GM21576 (cell line): ENCODE measurements around the gene ACCS.

Source experiments
- ATAC-seq: cut with Tn5 transposase; IDR thresholded peaks from one replicate; pipeline ENCODE4 v1.9.1; 2021; ENCODE audit warnings: mild to moderate bottlenecking, moderate library complexity; ENCODE audit not compliant: unreplicated experiment

The ACCS gene, protein sequence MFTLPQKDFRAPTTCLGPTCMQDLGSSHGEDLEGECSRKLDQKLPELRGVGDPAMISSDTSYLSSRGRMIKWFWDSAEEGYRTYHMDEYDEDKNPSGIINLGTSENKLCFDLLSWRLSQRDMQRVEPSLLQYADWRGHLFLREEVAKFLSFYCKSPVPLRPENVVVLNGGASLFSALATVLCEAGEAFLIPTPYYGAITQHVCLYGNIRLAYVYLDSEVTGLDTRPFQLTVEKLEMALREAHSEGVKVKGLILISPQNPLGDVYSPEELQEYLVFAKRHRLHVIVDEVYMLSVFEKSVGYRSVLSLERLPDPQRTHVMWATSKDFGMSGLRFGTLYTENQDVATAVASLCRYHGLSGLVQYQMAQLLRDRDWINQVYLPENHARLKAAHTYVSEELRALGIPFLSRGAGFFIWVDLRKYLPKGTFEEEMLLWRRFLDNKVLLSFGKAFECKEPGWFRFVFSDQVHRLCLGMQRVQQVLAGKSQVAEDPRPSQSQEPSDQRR

GRCh38 chr11:44065841-44066731, at the start of gene ACCS:
ACCS (plus strand) TSS chr11:44066270; CDS start chr11:44067628, 1,358 bp downstream.
- ATAC-seq, result peak; percentile 97

DNA sequence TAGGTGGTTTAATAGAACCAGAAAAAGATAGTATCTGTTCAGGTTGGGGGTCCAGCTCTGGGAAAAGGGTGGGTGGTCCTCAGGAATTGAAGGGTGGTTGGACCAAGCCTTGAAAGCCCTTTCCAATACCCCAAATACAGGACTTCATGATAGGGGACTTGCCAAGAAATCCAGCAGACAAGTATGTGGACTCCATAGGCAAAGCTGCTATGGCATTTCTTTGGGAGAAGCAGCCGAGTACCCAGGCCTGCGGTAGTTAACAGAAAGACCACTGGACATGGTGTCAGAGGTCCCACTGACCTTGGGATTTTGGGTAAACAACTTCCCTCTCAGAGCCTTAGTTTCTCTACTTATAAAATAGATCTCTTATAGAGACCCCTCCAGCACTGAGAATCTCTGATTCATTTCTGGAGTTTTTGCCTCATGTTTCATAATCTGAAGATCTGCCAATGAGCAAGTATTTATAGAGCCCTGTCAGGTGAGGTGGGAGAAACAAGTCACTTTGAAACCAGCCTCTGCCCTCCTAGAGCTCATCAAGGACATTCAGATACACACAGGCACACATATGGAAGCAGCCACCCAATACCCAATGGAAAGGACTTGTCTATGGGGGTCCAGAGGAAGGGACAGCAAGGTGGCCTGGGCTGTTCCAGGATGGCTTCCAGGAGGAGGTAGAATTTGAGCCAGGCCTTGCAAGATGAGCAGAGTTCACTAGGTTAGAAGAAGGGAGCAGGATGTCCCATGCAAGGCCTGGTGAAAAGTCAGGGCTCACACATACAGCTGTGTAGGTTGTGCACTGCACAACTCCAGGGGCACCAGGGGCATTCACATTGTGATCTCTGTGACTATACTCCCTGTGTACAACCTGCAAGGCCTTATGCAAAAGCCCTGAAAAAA, 49.3 kb upstream of the ACCS start:
- no peak for ATAC-seq

- ATAC-seq, result no peak
Measured at GRCh38 chr11:44017443-44018126, 48.5 kb upstream of the ACCS start.

GRCh38 chr11:44018127-44018521, 47.9 kb upstream of the ACCS start:
- no peak for ATAC-seq

GRCh38 chr11:44018829-44019228, 47.2 kb upstream of the ACCS start:
- ATAC-seq, result no peak

DNA sequence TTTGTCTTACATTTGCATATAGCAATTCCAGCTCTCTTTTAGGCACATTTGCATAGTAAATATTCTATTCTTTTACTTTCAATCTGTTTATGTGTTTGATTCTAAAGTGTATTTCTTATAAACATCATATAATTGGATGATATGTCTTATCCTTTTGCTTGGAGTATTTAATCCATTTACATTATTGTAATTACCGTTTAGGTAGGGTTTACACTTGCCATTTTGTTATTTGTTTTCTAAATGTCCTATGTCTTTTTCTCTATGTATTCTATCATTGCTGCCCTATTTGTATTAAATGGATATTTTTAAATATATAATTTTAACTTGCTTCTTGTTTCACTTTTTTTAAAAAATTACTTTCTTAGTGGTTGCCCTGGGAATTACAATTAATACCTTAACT, 41.1 kb upstream of the ACCS start:
- no peak for ATAC-seq

- ATAC-seq, result no peak
Measured at GRCh38 chr11:44025727-44026126, 40.3 kb upstream of the ACCS start.

DNA sequence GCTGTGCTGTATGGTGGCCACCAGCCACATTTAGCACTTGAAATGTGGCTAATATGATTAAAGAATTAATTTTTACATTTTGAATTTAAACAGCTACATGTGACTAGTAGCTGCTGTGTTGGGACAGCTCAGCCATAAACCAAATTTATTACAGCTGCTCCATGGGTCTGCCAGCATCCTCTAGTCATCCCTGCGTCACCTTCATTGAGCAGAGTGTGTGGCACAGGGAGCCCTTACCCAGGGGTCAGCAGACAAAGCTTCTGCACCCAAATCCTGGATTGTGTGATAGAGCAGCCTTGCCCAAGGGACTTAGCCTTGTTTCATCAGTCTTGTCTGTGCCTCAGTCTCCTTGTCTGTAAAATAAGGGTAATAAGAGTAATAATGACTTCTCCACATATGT, 37.7 kb upstream of the ACCS start:
- no peak for ATAC-seq

- no peak for ATAC-seq
Measured at GRCh38 chr11:44028816-44029506, 37.1 kb upstream of the ACCS start.

DNA sequence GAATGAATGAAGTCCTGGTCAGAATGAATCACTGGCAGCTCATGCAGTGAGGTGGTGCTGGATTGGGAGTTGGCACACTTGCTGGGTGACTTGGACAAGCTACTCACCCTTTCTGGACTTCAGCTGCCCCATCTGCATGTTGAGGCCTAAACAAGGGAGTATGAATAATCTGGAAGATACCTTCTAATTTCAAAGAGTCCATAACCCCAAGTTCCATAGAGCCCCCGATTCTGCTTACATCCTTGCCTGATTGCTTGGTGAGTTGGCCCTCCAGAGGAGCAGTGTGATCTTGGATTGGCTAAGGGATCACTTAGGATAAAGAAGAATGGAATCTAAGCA, 36.6 kb upstream of the ACCS start:
- ATAC-seq, result no peak

DNA sequence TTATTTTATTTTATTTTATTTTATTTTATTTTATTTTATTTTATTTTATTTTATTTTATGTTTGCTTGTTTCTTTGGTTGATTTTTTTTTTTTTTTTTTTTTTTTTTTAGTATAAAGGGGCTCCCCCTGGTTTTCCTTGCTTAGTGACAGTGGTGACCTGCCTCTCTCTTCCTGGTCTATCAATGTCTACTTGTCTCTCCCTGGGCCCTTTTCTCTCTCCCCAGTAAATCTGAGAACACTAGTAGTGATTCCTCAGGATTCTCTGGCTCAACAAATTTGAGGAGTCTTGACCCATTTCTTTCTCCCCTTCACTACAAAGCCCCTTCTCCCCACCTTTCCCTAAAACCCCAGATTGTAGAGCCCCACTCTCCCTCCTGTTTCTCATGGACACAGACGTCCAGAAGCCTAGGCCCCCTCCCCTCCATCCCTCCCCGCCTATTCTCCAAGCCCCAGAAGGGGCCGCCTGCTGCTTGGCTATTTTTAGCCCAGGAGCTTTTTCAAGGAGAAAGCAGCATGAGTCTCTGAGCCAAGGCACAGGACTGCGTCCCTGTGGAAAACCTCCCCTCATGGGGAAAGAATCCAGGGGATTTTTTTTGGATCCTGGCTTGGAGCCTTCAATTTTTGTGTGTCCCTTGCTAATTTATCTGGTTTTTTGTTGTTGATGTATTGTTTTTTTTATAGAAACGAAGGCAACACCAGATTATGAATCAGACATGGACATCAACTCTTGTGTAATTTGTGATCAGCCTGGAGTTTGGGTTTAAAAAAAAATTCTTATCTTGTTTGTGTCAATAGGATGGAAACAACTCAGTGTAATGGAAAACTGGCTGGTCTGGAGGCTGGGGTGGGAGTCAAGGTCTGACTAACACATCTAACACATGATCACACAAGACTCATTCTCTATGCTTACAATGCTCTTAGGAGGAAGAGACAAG, 35.8 kb upstream of the ACCS start:
- no peak for ATAC-seq

DNA sequence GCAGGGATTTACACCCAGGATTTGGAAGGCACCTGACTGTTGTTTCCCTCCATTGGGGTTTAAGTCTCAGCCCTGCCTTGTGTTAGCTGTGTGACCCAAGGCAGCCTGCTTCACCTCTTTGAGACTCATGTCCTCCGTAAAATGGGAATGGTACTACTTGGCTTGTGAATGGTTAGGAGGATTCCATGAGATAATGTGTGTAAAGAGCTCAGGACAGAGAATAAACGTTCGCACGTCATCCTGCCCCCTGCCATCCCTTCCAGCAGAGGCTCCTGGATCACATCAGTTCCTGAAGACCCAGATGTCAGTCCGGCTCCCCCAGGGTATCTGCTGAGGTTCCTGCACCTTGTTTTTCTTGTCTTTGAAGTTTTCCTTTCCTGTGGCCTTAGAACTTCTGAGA, 35.1 kb upstream of the ACCS start:
- ATAC-seq, result no peak

GRCh38 chr11:44031549-44031948, 34.5 kb upstream of the ACCS start:
- ATAC-seq, result no peak

DNA sequence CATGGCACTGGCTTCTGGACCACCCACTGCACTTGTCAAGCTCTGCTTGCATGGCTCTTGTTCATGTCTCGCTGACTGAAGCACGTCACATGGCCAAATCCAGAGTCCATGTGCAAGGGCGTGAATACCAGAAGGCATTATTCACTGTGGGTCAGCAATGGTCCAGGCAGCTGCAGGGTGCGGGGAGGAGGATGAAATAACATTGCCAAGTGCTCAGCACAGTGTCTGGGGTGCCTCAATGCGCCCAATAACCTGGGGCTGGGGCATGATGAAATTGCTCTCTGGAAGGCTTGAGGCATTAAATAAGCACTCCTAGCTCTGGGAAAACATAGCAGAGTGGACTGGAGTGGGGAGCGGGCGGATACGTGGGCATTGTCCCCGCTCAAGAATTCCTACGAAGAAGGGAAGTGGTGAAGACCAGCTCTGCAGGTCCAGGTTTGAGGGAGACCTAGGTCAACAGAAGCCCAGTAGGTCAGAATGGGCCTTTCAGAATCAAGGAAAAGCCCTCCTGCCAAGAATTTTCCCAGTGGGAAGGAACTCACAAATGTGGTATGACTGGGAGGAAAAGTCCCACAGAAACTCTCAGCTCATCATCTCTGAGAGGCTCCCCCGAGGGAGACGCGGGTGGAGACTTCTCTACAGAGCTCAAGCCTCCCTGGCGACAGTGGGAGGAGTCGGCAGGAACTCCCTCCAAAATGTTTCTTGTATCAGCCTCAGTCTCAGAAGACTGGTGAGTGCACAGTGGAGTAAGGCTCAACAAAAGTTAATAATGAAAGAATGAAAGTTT, 33.6 kb upstream of the ACCS start:
- no peak for ATAC-seq

DNA sequence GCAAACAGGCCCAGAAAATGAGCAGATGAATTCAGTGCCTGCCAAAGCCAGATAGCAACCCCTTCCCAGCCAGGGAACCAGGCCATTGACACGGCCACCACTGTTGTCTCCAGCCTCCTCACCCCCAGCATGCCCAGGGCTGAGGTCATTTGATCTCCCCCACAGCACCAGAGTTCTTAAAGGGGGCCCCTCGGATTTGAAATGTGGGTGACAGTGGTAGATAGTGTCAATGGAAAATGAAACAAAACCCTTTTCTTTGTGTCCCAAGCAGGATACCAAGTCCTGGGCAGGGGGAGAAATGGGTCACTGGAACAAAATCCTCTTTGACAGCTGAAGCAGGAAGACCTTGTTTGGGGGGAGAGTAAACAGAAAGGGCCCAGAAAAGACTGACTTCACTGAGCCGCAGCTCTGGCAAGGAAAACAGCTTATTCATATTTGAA, 32.6 kb upstream of the ACCS start:
- ATAC-seq, result no peak

GRCh38 chr11:44033856-44034255, 32.2 kb upstream of the ACCS start:
- no peak for ATAC-seq

DNA sequence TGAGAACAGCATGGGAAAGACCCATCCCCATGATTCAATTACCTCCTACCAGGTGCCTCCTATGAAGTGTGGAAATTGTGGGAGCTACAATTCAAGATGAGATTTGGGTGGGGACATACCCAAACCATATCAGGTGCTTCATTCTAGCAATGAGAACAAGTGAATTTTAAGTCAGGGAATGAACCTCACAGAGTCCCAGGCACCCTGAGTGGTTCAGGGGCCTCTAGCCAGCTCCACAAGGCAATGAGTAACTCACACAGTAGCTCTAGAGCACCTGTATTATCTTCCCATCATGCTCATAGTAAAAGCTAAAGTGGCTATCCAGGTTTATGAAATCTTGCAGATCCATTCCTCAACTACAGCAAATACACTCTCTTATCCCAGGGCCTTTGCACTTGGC, 31.4 kb upstream of the ACCS start:
- ATAC-seq, result no peak
